Activated CD4-positive, CD25-positive, alpha-beta regulatory T cell treated with anti-CD3 and anti-CD28 coated beads, Interleukin-2, amount 50 U/mL, for 72 hours (primary cell): ENCODE measurements around the gene GLIS1.
A peak's percentile ranks its signal among the peaks of the same experiment; 100 is the strongest.

Source experiments
- DNase-seq: peaks from one replicate; pipeline ENCODE4 v3.0.0; 2021

GLIS1 gene

GRCh38 chr1:53502641-53503432 is 236.1 kb downstream of the GLIS1 start:
- DNase-seq: no peak

GRCh38 chr1:53501065-53502005 is 237.6 kb downstream of the GLIS1 start:
- no peak for DNase-seq

GRCh38 chr1:53500204-53501064 is 238.5 kb downstream of the GLIS1 start:
- DNase-seq: no peak

- DNase-seq: no peak
These were observed 239.4 kb downstream of the GLIS1 start for GRCh38 chr1:53499257-53500203.

GRCh38 chr1:53498555-53499131 is 240.3 kb downstream of the GLIS1 start:
- DNase-seq: no peak

GRCh38 chr1:53495633-53496345 is 243.2 kb downstream of the GLIS1 start:
- DNase-seq: no peak

GRCh38 chr1:53490351-53490750 is 248.6 kb downstream of the GLIS1 start:
- no peak for DNase-seq

GRCh38 chr1:53486395-53487026 is 252.5 kb downstream of the GLIS1 start:
- no peak for DNase-seq

GRCh38 chr1:53485478-53486394 is 253.2 kb downstream of the GLIS1 start:
- DNase-seq: peak; percentile 74

GRCh38 chr1:53484705-53485477 is 254.1 kb downstream of the GLIS1 start:
- no peak for DNase-seq

GRCh38 chr1:53483656-53484055 is 255.3 kb downstream of the GLIS1 start:
- no peak for DNase-seq

GRCh38 chr1:53483170-53483569 is 255.8 kb downstream of the GLIS1 start:
- no peak for DNase-seq

- DNase-seq: no peak
These were observed 256.4 kb downstream of the GLIS1 start for GRCh38 chr1:53482441-53483153.

- DNase-seq: no peak
These were observed 257.5 kb downstream of the GLIS1 start for GRCh38 chr1:53481456-53481855.

GRCh38 chr1:53480678-53481077 is 258.3 kb downstream of the GLIS1 start:
- DNase-seq: no peak

GRCh38 chr1:53478502-53478818 is 260.5 kb downstream of the GLIS1 start:
- no peak for DNase-seq

- no peak for DNase-seq
These were observed 261.1 kb downstream of the GLIS1 start for GRCh38 chr1:53477651-53478501.
